CD14-positive monocyte (primary cell): ENCODE results near the gene POLK. TPM values are rescaled to one million over a fixed set of nuclear protein-coding genes. Genes with fewer than 3 reads are reported as not detected.

Source experiments
- DNase-seq, 3 donors: peaks; one replicate each; pipeline ENCODE4 v3.0.0-alpha.2; 2011 to 2022
- H2AFZ ChIP-seq: 2 replicates; pipeline ENCODE4 v1.6.0; 2012; ENCODE audit warnings: mild to moderate bottlenecking, low read depth, low read length, inconsistent platforms; ENCODE audit not compliant: insufficient read depth, poor library complexity, severe bottlenecking
- H3K27ac ChIP-seq, 2 donors: 1 replicate in 1 of 2; 2 replicates in 1 of 2; pipeline ENCODE4 v1.5.1; 2012 to 2013; ENCODE audit warnings: low read length in 2 of 2, control low read depth in 1 of 2, inconsistent platforms in 1 of 2, low read depth in 1 of 2, mild to moderate bottlenecking in 1 of 2
- H3K27me3 ChIP-seq, 2 donors: one replicate each; pipeline versions ENCODE4 v1.6.0 to v1.6.1; 2011 to 2013; ENCODE audit warnings: low read length in 2 of 2; ENCODE audit not compliant: control insufficient read depth in 2 of 2, insufficient read depth in 2 of 2
- H3K36me3 ChIP-seq, 2 donors: replicated peaks in 1 of 2; 1 replicate in 1 of 2; 2 replicates in 1 of 2; pipeline versions ENCODE4 v1.5.1 to v1.6.1; 2012 to 2013; ENCODE audit warnings: low read length in 2 of 2, control low read depth in 1 of 2, inconsistent platforms in 1 of 2, mild to moderate bottlenecking in 1 of 2; ENCODE audit not compliant: insufficient read depth in 2 of 2, control insufficient read depth in 1 of 2
- H3K4me1 ChIP-seq, 2 donors: 1 replicate in 1 of 2; 2 replicates in 1 of 2; pipeline versions ENCODE4 v1.5.1 to v1.6.1; 2012 to 2013; ENCODE audit warnings: low read length in 2 of 2, control low read depth in 1 of 2, inconsistent platforms in 1 of 2, mild to moderate bottlenecking in 1 of 2, moderate library complexity in 1 of 2; ENCODE audit not compliant: insufficient read depth in 2 of 2, control insufficient read depth in 1 of 2
- H3K4me2 ChIP-seq: replicated peaks from 2 replicates; pipeline ENCODE3; 2012; ENCODE audit warnings: low read length, moderate library complexity, mild to moderate bottlenecking; ENCODE audit not compliant: poor library complexity, severe bottlenecking; ENCODE audit errors: extremely low read depth
- H3K4me3 ChIP-seq, 3 experiments: fragments of 200-600 bp in 1 of 3; sonication (generic) in 1 of 3; replicated peaks in 1 of 3; 1 replicate in 2 of 3; 2 replicates in 1 of 3; pipeline ENCODE4 v1.5.1; 2011 to 2013; ENCODE audit warnings: low read length in 3 of 3, mild to moderate bottlenecking in 3 of 3, control low read depth in 2 of 3, low read depth in 2 of 3, inconsistent platforms in 1 of 3, moderate library complexity in 1 of 3
- H3K79me2 ChIP-seq: 2 replicates; pipeline ENCODE4 v1.6.0; 2012; ENCODE audit warnings: mild to moderate bottlenecking, control low read depth, inconsistent platforms, low read length, moderate library complexity; ENCODE audit not compliant: insufficient read depth
- H3K9ac ChIP-seq: 2 replicates; pipeline ENCODE4 v1.6.0; 2017; ENCODE audit warnings: low read length, mild to moderate bottlenecking; ENCODE audit not compliant: insufficient read depth, poor library complexity, severe bottlenecking
- H3K9me3 ChIP-seq, 2 donors: replicated peaks in 1 of 2; 1 replicate in 1 of 2; 2 replicates in 1 of 2; pipeline versions ENCODE4 v1.5.1 to v1.6.1; 2012 to 2013; ENCODE audit warnings: low read length in 2 of 2, control low read depth in 1 of 2; ENCODE audit not compliant: control insufficient read depth in 1 of 2, insufficient read depth in 1 of 2
- H4K20me1 ChIP-seq: 2 replicates; pipeline ENCODE4 v1.6.0; 2012; ENCODE audit warnings: mild to moderate bottlenecking, low read length, control low read depth, moderate library complexity; ENCODE audit not compliant: insufficient read depth
- H3K27ac Mint-ChIP-seq, 7 donors: one replicate each; pipeline ENCODE4 v1.8.0; 2020; ENCODE audit warnings: mild to moderate bottlenecking in 7 of 7, mixed read lengths in 7 of 7, moderate library complexity in 6 of 7, inconsistent platforms in 2 of 7
- H3K27me3 Mint-ChIP-seq, 3 donors: one replicate each; pipeline ENCODE4 v1.8.0; 2021 to 2022; ENCODE audit warnings: low read depth in 3 of 3, mild to moderate bottlenecking in 3 of 3, mixed read lengths in 3 of 3, moderate library complexity in 3 of 3, inconsistent platforms in 1 of 3
- H3K36me3 Mint-ChIP-seq, 2 donors: one replicate each; pipeline ENCODE4 v1.8.0; 2020; ENCODE audit warnings: mixed read lengths in 2 of 2, inconsistent platforms in 1 of 2, mild to moderate bottlenecking in 1 of 2
- H3K4me1 Mint-ChIP-seq: one replicate; pipeline ENCODE4 v1.8.0; 2020; ENCODE audit warnings: mild to moderate bottlenecking, mixed read lengths
- H3K4me3 Mint-ChIP-seq, 2 donors: one replicate each; pipeline ENCODE4 v1.8.0; 2020; ENCODE audit warnings: mild to moderate bottlenecking in 2 of 2, mixed read lengths in 2 of 2, moderate library complexity in 1 of 2
- H3K9me3 Mint-ChIP-seq, 7 donors: one replicate each; pipeline ENCODE4 v1.8.0; 2020 to 2022; ENCODE audit warnings: mixed read lengths in 7 of 7, mild to moderate bottlenecking in 6 of 7, moderate library complexity in 6 of 7, inconsistent platforms in 2 of 7
- WGBS: methylation state at CpG from one replicate; pipeline ENCODE4 v1.1.5; 2013; ENCODE audit warnings: missing lambda C conversion rate; ENCODE audit not compliant: insufficient coverage; 5-methylcytosine and 5-hydroxymethylcytosine counted together
- intact Hi-C, 2 donors: fragments of 100-400 bp; cut with micrococcal nuclease; formaldehyde crosslinking; loops; one replicate each; pipeline versions ENCODE4 v1.15.0 to v1.15.1; 2023
- polyA plus RNA-seq, 3 donors: library from polyadenylated mRNA; depleted of rRNA in 1 of 3; unstranded in 2 of 3; stranded (reverse) in 1 of 3; fragments of 300-500 nt in 2 of 3; fragments of >200 nt in 1 of 3; fragmentation: Illumina TruSeq in 2 of 3; gene quantifications; 1 replicate in 2 of 3; 2 replicates in 1 of 3; pipeline ENCODE4 v1.2.3, GENCODE V29; 2012 to 2021
- TF ChIP-seq, protein P1 (sequence below): fragments of 200-600 bp; IDR thresholded peaks from one replicate; pipeline ENCODE4 v1.8.0; 2022; ENCODE audit warnings: antibody characterized with exemption, mild to moderate bottlenecking

The POLK gene
- polyA plus RNA-seq, 3 donors: 18.1 to 27.2 (median 22.3) TPM

DNA sequence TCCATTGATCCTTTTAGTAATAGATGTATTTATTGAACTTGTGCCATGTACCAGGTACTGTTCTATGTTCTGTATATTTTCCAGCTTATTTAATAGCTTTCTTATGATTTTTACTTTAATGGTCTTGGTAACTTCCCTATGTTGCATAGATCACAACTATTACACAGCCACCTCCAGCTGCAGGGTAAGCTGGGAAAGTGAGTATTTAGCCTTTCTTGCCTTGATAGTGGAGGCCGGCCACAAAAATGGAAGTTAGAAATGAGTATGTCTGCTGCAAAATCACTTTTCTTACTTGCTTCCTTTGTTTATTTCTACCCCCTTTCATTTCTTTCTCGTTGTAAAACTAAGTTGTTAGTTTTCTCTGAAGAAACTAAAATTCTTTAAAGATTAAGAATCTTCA lies 56.5 kb downstream of the POLK start:
- H2AFZ ChIP-seq: no peak overlapping the region
- Mint-ChIP-seq H3K27me3 (peaks cover 0 to 2% (median 0%) of the 10 kb centered on the region in 3 donors), H3K27ac (peak overlapping the region in 6 of 7 donors; percentile 86 to 95 (median 92)), H3K4me3 (no peak overlapping the region), H3K36me3 (peaks cover 23 to 32% of the 10 kb centered on the region in 2 donors), H3K9me3 (peaks cover 5 to 12% (median 8%) of the 10 kb centered on the region in 7 donors), H3K4me1 (peaks cover 56% of the 10 kb centered on the region)
- H3K79me2 ChIP-seq: peaks cover 66% of the 10 kb centered on the region
- H3K9me3 ChIP-seq: no peaks in the 10 kb centered on the region
- peaks cover 5 to 12% of the 10 kb centered on the region in 2 donors for H3K36me3 ChIP-seq
- peak overlapping the region in 1 of 2 donors; percentile 87 for H3K27ac ChIP-seq
- DNase-seq: peak in 1 of 3 donors; percentile 13
- no peak overlapping the region for H3K4me3 ChIP-seq
- intact Hi-C loops: loop anchor here in 1 of 2 donors (10.0 kb wide), 1 partner anchor 53 kb away; the partner anchor contains the start of genes CERT1 and POLK
- no CpG with 5 or more reads among the region's 2 CpGs for WGBS
- no peaks in the 10 kb centered on the region for H3K27me3 ChIP-seq
- peaks cover 31 to 43% of the 10 kb centered on the region in 2 donors for H3K4me1 ChIP-seq
- peaks cover 7% of the 10 kb centered on the region for H4K20me1 ChIP-seq
- H3K9ac ChIP-seq: no peak overlapping the region
- TF ChIP-seq, protein P1, sequence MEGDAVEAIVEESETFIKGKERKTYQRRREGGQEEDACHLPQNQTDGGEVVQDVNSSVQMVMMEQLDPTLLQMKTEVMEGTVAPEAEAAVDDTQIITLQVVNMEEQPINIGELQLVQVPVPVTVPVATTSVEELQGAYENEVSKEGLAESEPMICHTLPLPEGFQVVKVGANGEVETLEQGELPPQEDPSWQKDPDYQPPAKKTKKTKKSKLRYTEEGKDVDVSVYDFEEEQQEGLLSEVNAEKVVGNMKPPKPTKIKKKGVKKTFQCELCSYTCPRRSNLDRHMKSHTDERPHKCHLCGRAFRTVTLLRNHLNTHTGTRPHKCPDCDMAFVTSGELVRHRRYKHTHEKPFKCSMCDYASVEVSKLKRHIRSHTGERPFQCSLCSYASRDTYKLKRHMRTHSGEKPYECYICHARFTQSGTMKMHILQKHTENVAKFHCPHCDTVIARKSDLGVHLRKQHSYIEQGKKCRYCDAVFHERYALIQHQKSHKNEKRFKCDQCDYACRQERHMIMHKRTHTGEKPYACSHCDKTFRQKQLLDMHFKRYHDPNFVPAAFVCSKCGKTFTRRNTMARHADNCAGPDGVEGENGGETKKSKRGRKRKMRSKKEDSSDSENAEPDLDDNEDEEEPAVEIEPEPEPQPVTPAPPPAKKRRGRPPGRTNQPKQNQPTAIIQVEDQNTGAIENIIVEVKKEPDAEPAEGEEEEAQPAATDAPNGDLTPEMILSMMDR: no peak
- no peak overlapping the region for H3K4me2 ChIP-seq

GRCh38 chr5:75571547-75571946 lies 59.9 kb downstream of the POLK start:
- no peak overlapping the region for H3K4me3 Mint-ChIP-seq
- peak overlapping the region; percentile 35 to 80 (median 63) for H3K27ac Mint-ChIP-seq
- Histone ChIP-seq H3K4me2 (no peak overlapping the region), H2AFZ (no peak overlapping the region), H3K9ac (no peak overlapping the region), H3K4me3 (no peak overlapping the region), H3K36me3 (peaks cover 12 to 30% of the 10 kb centered on the region in 2 donors), H3K9me3 (no peaks in the 10 kb centered on the region), H4K20me1 (peaks cover 3% of the 10 kb centered on the region), H3K79me2 (peaks cover 33% of the 10 kb centered on the region), H3K4me1 (peaks cover 21 to 30% of the 10 kb centered on the region in 2 donors), H3K27ac (peak overlapping the region; percentile 43 to 60), H3K27me3 (no peaks in the 10 kb centered on the region)
- peaks cover 23 to 31% of the 10 kb centered on the region in 2 donors for H3K36me3 Mint-ChIP-seq
- intact Hi-C loops: no loop called here
- TF ChIP-seq, protein P1: no peak
- peak in 2 of 3 donors; percentile 9 to 14 for DNase-seq
- no CpG with 5 or more reads among the region's 2 CpGs for WGBS
- no peaks in the 10 kb centered on the region for H3K27me3 Mint-ChIP-seq
- H3K4me1 Mint-ChIP-seq: peaks cover 27% of the 10 kb centered on the region
- H3K9me3 Mint-ChIP-seq: peaks cover 0 to 2% (median 0%) of the 10 kb centered on the region in 7 donors
